ENCODE results near the gene FEN1.

FEN1 gene

GRCh38 chr11:61792310-61793082, at the start of gene FEN1, which contains the start of gene TMEM258:
TSS of gene FEN1 (plus strand) at chr11:61792911. CDS start at chr11:61795362, 2,451 bp downstream.
TSS of gene TMEM258 (minus strand) at chr11:61792599. CDS start at chr11:61792558, 41 bp downstream.
- peak; percentile 83 for DNase-seq

GRCh38 chr11:61743486-61744095, 49.1 kb upstream of the FEN1 start:
- no peak for DNase-seq

GRCh38 chr11:61744181-61744580, 48.5 kb upstream of the FEN1 start:
- DNase-seq, result no peak

- DNase-seq, result no peak
Measured at GRCh38 chr11:61744609-61745156, 48.0 kb upstream of the FEN1 start.

- DNase-seq, result no peak
Measured at GRCh38 chr11:61745781-61746441, 46.8 kb upstream of the FEN1 start.

- DNase-seq, result no peak
Measured at GRCh38 chr11:61746442-61747191, 46.1 kb upstream of the FEN1 start.

- peak; percentile 35 for DNase-seq
Measured at GRCh38 chr11:61747192-61747966, 45.3 kb upstream of the FEN1 start.

- DNase-seq, result no peak
Measured at GRCh38 chr11:61747967-61748285, 44.8 kb upstream of the FEN1 start.

GRCh38 chr11:61749591-61750217, 43.0 kb upstream of the FEN1 start:
- DNase-seq, result no peak

- no peak for DNase-seq
Measured at GRCh38 chr11:61750631-61751273, 42.0 kb upstream of the FEN1 start.

GRCh38 chr11:61751384-61751783, 41.3 kb upstream of the FEN1 start:
- DNase-seq, result no peak

GRCh38 chr11:61752117-61752924, 40.4 kb upstream of the FEN1 start, which contains the start of gene MYRF:
TSS of gene MYRF (plus strand) at chr11:61752636. CDS start at chr11:61752745, 109 bp downstream.
- DNase-seq, result peak; percentile 64

- no peak for DNase-seq
Measured at GRCh38 chr11:61752925-61753521, 39.7 kb upstream of the FEN1 start.

GRCh38 chr11:61753672-61754071, 39.0 kb upstream of the FEN1 start:
- DNase-seq, result no peak

- DNase-seq, result no peak
Measured at GRCh38 chr11:61754534-61755482, 37.9 kb upstream of the FEN1 start.

- DNase-seq, result no peak
Measured at GRCh38 chr11:61756147-61756451, 36.6 kb upstream of the FEN1 start.

- peak; percentile 38 for DNase-seq
Measured at GRCh38 chr11:61756452-61757212, 36.1 kb upstream of the FEN1 start.
